PFSK-1 (cell line): ENCODE data around the gene MGAT5.

Experiments used
- FOXP2 ChIP-seq: optimal IDR thresholded peaks from 2 replicates; pipeline ENCODE3; 2011; ENCODE audit warnings: borderline replicate concordance, control low read depth, inconsistent platforms; ENCODE audit not compliant: insufficient read depth; ENCODE audit errors: extremely low read length, extremely low read depth
- POLR2AphosphoS5 ChIP-seq: IDR thresholded peaks from 2 replicates; pipeline ENCODE4 v1.6.1; 2012; ENCODE audit warnings: low read depth, mild to moderate bottlenecking, control low read depth, low read length, moderate library complexity
- REST ChIP-seq, 2 experiments: IDR thresholded peaks; 2 replicates each; pipeline versions ENCODE4 v1.6.1 to v1.8.0; 2011 to 2012; ENCODE audit warnings: low read depth in 2 of 2, low read length in 2 of 2, control low read depth in 1 of 2, inconsistent platforms in 1 of 2, mild to moderate bottlenecking in 1 of 2, moderate library complexity in 1 of 2; ENCODE audit not compliant: insufficient read depth in 1 of 2
- SIN3A ChIP-seq: IDR thresholded peaks from 2 replicates; pipeline ENCODE4 v1.6.1; 2012; ENCODE audit warnings: mild to moderate bottlenecking, low read length, moderate library complexity, borderline replicate concordance; ENCODE audit not compliant: insufficient read depth
- TAF1 ChIP-seq: IDR thresholded peaks from 2 replicates; pipeline ENCODE4 v1.6.1; 2012; ENCODE audit warnings: low read length, control low read depth, borderline replicate concordance; ENCODE audit not compliant: insufficient read depth

The MGAT5 gene

GRCh38 chr2:134323777-134324176 is 69.9 kb downstream of the MGAT5 start:
- TF ChIP-seq TAF1, result no peak
- no peak for TF ChIP-seq SIN3A
- no peak for TF ChIP-seq POLR2AphosphoS5
- no peak for TF ChIP-seq REST (IDR thresholded peaks at IDR 0.05; ENCODE audit: insufficient read depth in 1 of 2, low read depth in 2 of 2, low read length in 2 of 2)
- no peak for TF ChIP-seq FOXP2

- TF ChIP-seq SIN3A (no peak), TAF1 (no peak), POLR2AphosphoS5 (no peak), REST (IDR thresholded peaks at IDR 0.05; ENCODE audit: insufficient read depth in 1 of 2, low read depth in 2 of 2, low read length in 2 of 2) (no peak), FOXP2 (no peak)
These were observed 70.6 kb downstream of the MGAT5 start for GRCh38 chr2:134324430-134324829.

DNA sequence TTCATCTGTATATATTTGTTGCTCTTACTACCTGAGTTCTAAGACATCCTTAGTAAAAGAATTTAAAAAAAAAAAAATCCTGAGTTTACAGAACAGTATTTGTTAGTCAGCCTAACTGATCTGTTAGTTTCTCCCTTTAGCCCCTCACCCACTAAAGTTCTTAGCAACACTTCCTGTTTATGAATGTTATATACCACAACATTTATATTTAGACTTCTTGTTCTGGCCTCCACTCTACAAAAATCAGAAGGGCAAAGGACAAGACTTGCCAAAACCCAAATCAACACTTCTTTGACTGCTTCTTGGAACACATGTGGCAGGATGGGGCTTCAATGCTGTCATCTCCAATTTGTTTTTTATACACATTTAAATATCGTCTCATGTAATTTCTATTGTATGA is 71.1 kb downstream of the MGAT5 start:
- no peak for TF ChIP-seq FOXP2
- no peak for TF ChIP-seq TAF1
- TF ChIP-seq SIN3A, result no peak
- TF ChIP-seq REST (IDR thresholded peaks at IDR 0.05; ENCODE audit: insufficient read depth in 1 of 2, low read depth in 2 of 2, low read length in 2 of 2), result no peak
- TF ChIP-seq POLR2AphosphoS5, result no peak

GRCh38 chr2:134325696-134326095 is 71.8 kb downstream of the MGAT5 start:
- no peak for TF ChIP-seq SIN3A
- TF ChIP-seq TAF1, result no peak
- no peak for TF ChIP-seq REST (IDR thresholded peaks at IDR 0.05; ENCODE audit: insufficient read depth in 1 of 2, low read depth in 2 of 2, low read length in 2 of 2)
- no peak for TF ChIP-seq POLR2AphosphoS5
- no peak for TF ChIP-seq FOXP2

- TF ChIP-seq TAF1, result no peak
- TF ChIP-seq POLR2AphosphoS5, result no peak
- no peak for TF ChIP-seq FOXP2
- TF ChIP-seq SIN3A, result no peak
- no peak for TF ChIP-seq REST (IDR thresholded peaks at IDR 0.05; ENCODE audit: insufficient read depth in 1 of 2, low read depth in 2 of 2, low read length in 2 of 2)
These were observed 73.5 kb downstream of the MGAT5 start for GRCh38 chr2:134327367-134327766.
